Measurements from ENCODE around the gene C11orf98. TPM values are rescaled to one million over a fixed set of nuclear protein-coding genes. Genes with fewer than 3 reads are reported as not detected.
A peak's percentile ranks its signal among the peaks of the same experiment; 100 is the strongest.

C11orf98 gene
- total RNA-seq (100 to 1,000 TPM in 1 of 5 experiments, 10 to 100 TPM in 4; 23.2 to 103 (median 47.6) TPM), polyA plus RNA-seq (10 to 100 TPM; 84.2 to 96.9 TPM), total RNA-seq (not detected)

- peak within 1 kb of the TSS; percentile 85 for H3K4me3 ChIP-seq (ENCODE audit: low read length)
- peak within 1 kb of the TSS; percentile 85 for H3K27ac ChIP-seq (ENCODE audit: low read depth, low read length)
- DNase-seq (peak; percentile 90 to 99 (median 95)), ATAC-seq (peak; percentile 97)
- H3K4me1 ChIP-seq (ENCODE audit: control insufficient read depth in 2 of 2, insufficient read depth in 2 of 2, low read length in 2 of 2), result peaks cover 16 to 21% of the 10 kb centered on the region in 2 donors
- Mint-ChIP-seq H3K27me3 (no peaks in the 10 kb centered on the region), H3K4me3 (peak within 1 kb of the TSS; percentile 93 to 98 (median 96)), H3K27ac (peak within 1 kb of the TSS; percentile 89 to 97 (median 93)), H3K4me1 (peaks cover 13 to 45% (median 32%) of the 10 kb centered on the region in 7 donors), H3K36me3 (peaks cover 0 to 23% (median 7%) of the 10 kb centered on the region in 5 donors), H3K9me3 (peaks cover 0 to 3% (median 0%) of the 10 kb centered on the region in 11 donors)
- H3K36me3 ChIP-seq (ENCODE audit: control insufficient read depth in 2 of 3, insufficient read depth in 3 of 3, low read length in 3 of 3), result peaks cover 0 to 25% (median 3%) of the 10 kb centered on the region in 3 experiments
- CTCF ChIA-PET, result interaction anchor here (0.6 to 2.2 kb wide), 21 partner anchors 9 to 240 kb away, joined by 3 to 17 read pairs (median 3); partner anchors contain the start of genes B3GAT3, EML3, INTS5 and ROM1
- H3K27me3 ChIP-seq (ENCODE audit: control insufficient read depth in 2 of 2, insufficient read depth in 2 of 2, low read length in 2 of 2), result no peaks in the 10 kb centered on the region
- POLR2A ChIA-PET, result interaction anchor here (0.5 to 14.8 kb wide), 60 partner anchors 8 to 1753 kb away, joined by 3 to 332 read pairs (median 5); partner anchors contain the start of genes B3GAT3, BSCL2, EEF1G and EML3
- H3K9me3 ChIP-seq (ENCODE audit: control insufficient read depth in 2 of 3, low read length in 3 of 3), result no peaks in the 10 kb centered on the region
- intact Hi-C loops (cut with micrococcal nuclease), result loop anchor here (1.0 to 2.0 kb wide), 11 partner anchors 12 to 74 kb away; partner anchors contain the start of genes EML3 (in 2 of the 2), GANAB (in 2 of the 2), INTS5 (in 2 of the 2) and HNRNPUL2 (in 1 of the 2)
Measured at GRCh38 chr11:62665075-62665598, at the start of gene C11orf98, which contains the start of gene CSKMT. Gene C11orf98, minus strand, starts transcription at chr11:62665210. Its CDS starts 41 bp downstream, at chr11:62665169. Gene CSKMT, plus strand, starts transcription at chr11:62665312. Its CDS starts 568 bp downstream, at chr11:62665880.

GRCh38 chr11:62713343-62713742, 48.3 kb upstream of the C11orf98 start:
- Mint-ChIP-seq H3K9me3 (peaks cover 0 to 4% (median 0%) of the 10 kb centered on the region in 11 donors), H3K27me3 (no peaks in the 10 kb centered on the region), H3K4me3 (peak overlapping the region in 1 of 10 donors; percentile 76), H3K36me3 (peaks cover 8 to 61% (median 34%) of the 10 kb centered on the region in 5 donors), H3K4me1 (peaks cover 11 to 77% (median 55%) of the 10 kb centered on the region in 7 donors), H3K27ac (peak overlapping the region in 8 of 9 donors; percentile 51 to 94 (median 74))
- DNase-seq, result no peak
- Histone ChIP-seq H3K4me1 (ENCODE audit: control insufficient read depth in 2 of 2, insufficient read depth in 2 of 2, low read length in 2 of 2) (peaks cover 18 to 27% of the 10 kb centered on the region in 2 donors), H3K4me3 (ENCODE audit: low read length) (no peak overlapping the region), H3K27me3 (ENCODE audit: control insufficient read depth in 2 of 2, insufficient read depth in 2 of 2, low read length in 2 of 2) (no peaks in the 10 kb centered on the region), H3K36me3 (ENCODE audit: control insufficient read depth in 2 of 3, insufficient read depth in 3 of 3, low read length in 3 of 3) (peaks cover 33 to 57% (median 34%) of the 10 kb centered on the region in 3 experiments), H3K9me3 (ENCODE audit: control insufficient read depth in 2 of 3, low read length in 3 of 3) (no peaks in the 10 kb centered on the region), H3K27ac (ENCODE audit: low read depth, low read length) (peak overlapping the region; percentile 22)
- no peak for ATAC-seq
- ChIA-PET POLR2A (interaction anchor here (0.6 to 13.6 kb wide), 4 partner anchors 10 to 59 kb away, joined by 3 to 347 read pairs (median 4); partner anchors contain the start of genes HNRNPUL2, TTC9C and ZBTB3), CTCF (interaction anchor here (1.0 kb wide), 1 partner anchor 19 kb away, joined by 3 read pairs; no protein-coding TSS in a partner anchor)
- intact Hi-C loops (cut with micrococcal nuclease), result no loop called here

- ChIA-PET POLR2A (interaction anchor here (0.8 to 13.6 kb wide), 2 partner anchors 10 to 27 kb away, joined by 3 to 347 read pairs; partner anchors contain the start of genes HNRNPUL2 and TTC9C), CTCF (interaction anchor here (0.6 to 1.0 kb wide), 2 partner anchors 19 to 57 kb away, joined by 3 read pairs; no protein-coding TSS in a partner anchor)
- H3K4me1 Mint-ChIP-seq, result peaks cover 8 to 77% (median 55%) of the 10 kb centered on the region in 7 donors
- Histone ChIP-seq H3K4me1 (ENCODE audit: control insufficient read depth in 2 of 2, insufficient read depth in 2 of 2, low read length in 2 of 2) (peaks cover 21 to 32% of the 10 kb centered on the region in 2 donors), H3K9me3 (ENCODE audit: control insufficient read depth in 2 of 3, low read length in 3 of 3) (no peaks in the 10 kb centered on the region), H3K36me3 (ENCODE audit: control insufficient read depth in 2 of 3, insufficient read depth in 3 of 3, low read length in 3 of 3) (peaks cover 28 to 53% (median 29%) of the 10 kb centered on the region in 3 experiments), H3K27me3 (ENCODE audit: control insufficient read depth in 2 of 2, insufficient read depth in 2 of 2, low read length in 2 of 2) (no peaks in the 10 kb centered on the region), H3K4me3 (ENCODE audit: low read length) (no peak overlapping the region), H3K27ac (ENCODE audit: low read depth, low read length) (no peak overlapping the region)
- H3K4me3 Mint-ChIP-seq, result peak overlapping the region in 4 of 10 donors; percentile 29 to 76 (median 48)
- peak overlapping the region; percentile 51 to 94 (median 72) for H3K27ac Mint-ChIP-seq
- no peaks in the 10 kb centered on the region for H3K27me3 Mint-ChIP-seq
- DNase-seq (no peak), ATAC-seq (no peak)
- H3K36me3 Mint-ChIP-seq, result peaks cover 8 to 56% (median 29%) of the 10 kb centered on the region in 5 donors
- intact Hi-C loops (cut with micrococcal nuclease), result no loop called here
- peaks cover 0 to 4% (median 0%) of the 10 kb centered on the region in 11 donors for H3K9me3 Mint-ChIP-seq
Measured at GRCh38 chr11:62712861-62713260, 47.9 kb upstream of the C11orf98 start.

- ATAC-seq (no peak), DNase-seq (no peak)
- peaks cover 7 to 78% (median 57%) of the 10 kb centered on the region in 7 donors for H3K4me1 Mint-ChIP-seq
- peaks cover 0 to 4% (median 0%) of the 10 kb centered on the region in 11 donors for H3K9me3 Mint-ChIP-seq
- H3K27me3 ChIP-seq (ENCODE audit: control insufficient read depth in 2 of 2, insufficient read depth in 2 of 2, low read length in 2 of 2), result no peaks in the 10 kb centered on the region
- POLR2A ChIA-PET, result interaction anchor here (0.6 to 13.6 kb wide), 5 partner anchors 11 to 135 kb away, joined by 3 to 347 read pairs (median 3); partner anchors contain the start of genes C11orf98, CSKMT, HNRNPUL2 and STX5
- intact Hi-C loops (cut with micrococcal nuclease), result no loop called here
- peaks cover 24 to 37% of the 10 kb centered on the region in 2 donors for H3K4me1 ChIP-seq (ENCODE audit: control insufficient read depth in 2 of 2, insufficient read depth in 2 of 2, low read length in 2 of 2)
- H3K4me3 Mint-ChIP-seq, result peak overlapping the region in 5 of 10 donors; percentile 13 to 76 (median 42)
- peaks cover 8 to 53% (median 26%) of the 10 kb centered on the region in 5 donors for H3K36me3 Mint-ChIP-seq
- no peaks in the 10 kb centered on the region for H3K27me3 Mint-ChIP-seq
- no peak overlapping the region for H3K27ac ChIP-seq (ENCODE audit: low read depth, low read length)
- peak overlapping the region; percentile 51 to 94 (median 72) for H3K27ac Mint-ChIP-seq
- H3K9me3 ChIP-seq (ENCODE audit: control insufficient read depth in 2 of 3, low read length in 3 of 3), result no peaks in the 10 kb centered on the region
- CTCF ChIA-PET, result interaction anchor here (0.6 kb wide), 1 partner anchor 57 kb away, joined by 3 read pairs; no protein-coding TSS in a partner anchor
- H3K4me3 ChIP-seq (ENCODE audit: low read length), result no peak overlapping the region
- H3K36me3 ChIP-seq (ENCODE audit: control insufficient read depth in 2 of 3, insufficient read depth in 3 of 3, low read length in 3 of 3), result peaks cover 23 to 47% (median 25%) of the 10 kb centered on the region in 3 experiments
Measured at GRCh38 chr11:62712276-62712812, 47.3 kb upstream of the C11orf98 start.

- peak overlapping the region; percentile 77 for H3K4me3 ChIP-seq (ENCODE audit: low read length)
- Mint-ChIP-seq H3K27ac (peak overlapping the region; percentile 94 to 99 (median 97)), H3K4me1 (peaks cover 17 to 74% (median 63%) of the 10 kb centered on the region in 7 donors), H3K27me3 (no peaks in the 10 kb centered on the region), H3K36me3 (peaks cover 3 to 36% (median 8%) of the 10 kb centered on the region in 5 donors), H3K4me3 (peak overlapping the region; percentile 92 to 99 (median 96)), H3K9me3 (peaks cover 0 to 4% (median 0%) of the 10 kb centered on the region in 11 donors)
- DNase-seq (peak in 2 of 9 donors; percentile 18 to 38), ATAC-seq (no peak)
- H3K4me1 ChIP-seq (ENCODE audit: control insufficient read depth in 2 of 2, insufficient read depth in 2 of 2, low read length in 2 of 2), result peaks cover 41 to 57% of the 10 kb centered on the region in 2 donors
- H3K36me3 ChIP-seq (ENCODE audit: control insufficient read depth in 2 of 3, insufficient read depth in 3 of 3, low read length in 3 of 3), result peaks cover 6 to 24% (median 6%) of the 10 kb centered on the region in 3 experiments
- peak overlapping the region; percentile 84 for H3K27ac ChIP-seq (ENCODE audit: low read depth, low read length)
- intact Hi-C loops (cut with micrococcal nuclease), result no loop called here
- no peaks in the 10 kb centered on the region for H3K27me3 ChIP-seq (ENCODE audit: control insufficient read depth in 2 of 2, insufficient read depth in 2 of 2, low read length in 2 of 2)
- H3K9me3 ChIP-seq (ENCODE audit: control insufficient read depth in 2 of 3, low read length in 3 of 3), result no peaks in the 10 kb centered on the region
- ChIA-PET POLR2A (interaction anchor here (1.0 to 13.6 kb wide), 26 partner anchors 13 to 1281 kb away, joined by 3 to 347 read pairs (median 10); partner anchors contain the start of genes C11orf98, CSKMT, EEF1G and HNRNPUL2), CTCF (interaction anchor here (1.0 to 1.6 kb wide), 4 partner anchors 17 to 118 kb away, joined by 3 to 6 read pairs (median 4); partner anchors contain the start of genes C11orf98 and HNRNPUL2)
Measured at GRCh38 chr11:62710001-62710345, 45.0 kb upstream of the C11orf98 start.

Data from naive thymus-derived CD4-positive, alpha-beta T cell (primary cell).